ENCODE results near the gene VASP. TPM values are rescaled to one million over a fixed set of nuclear protein-coding genes. Genes with fewer than 3 reads are reported as not detected.

The VASP gene
- total and polyA plus RNA-seq, 2 of the 4 experiments (the other 2 are of a cell fraction), result 61.1 to 88.8 TPM

GRCh38 chr19:45522010-45522941 is 15.0 kb downstream of the VASP start (continued):
- TF ChIP-seq RCOR1 (IDR thresholded peaks at IDR 0.05; ENCODE audit: insufficient replicate concordance, low read length), result no peak

- H4K8ac ChIP-seq (ENCODE audit: low read depth in 2 of 2, low read length in 2 of 2), result no peak overlapping the region
- H4K91ac ChIP-seq (ENCODE audit: insufficient read depth, low read depth, low read length), result no peak overlapping the region
- H2BK5ac ChIP-seq (ENCODE audit: low read depth, low read length, poor library complexity, severe bottlenecking), result no peak overlapping the region
- H2AK5ac ChIP-seq (ENCODE audit: low read depth, low read length), result no peak overlapping the region
- BruUV-seq (replicated peaks), result no TSS peak
- H2AFZ ChIP-seq (replicated peaks; ENCODE audit: low read length, poor library complexity), result peak overlapping the region; percentile 23
- dilution Hi-C loops (cut with HindIII; ENCODE audit: low sequenced_read_pairs, unreplicated experiment), result no loop called here
- H3K9me1 ChIP-seq (ENCODE audit: insufficient read depth, low read length), result 0 out of 2 replicates have a peak, but pooled peaks cover 4% of the 10 kb centered on the region
- peaks cover 57% of the 10 kb centered on the region for H3K36me3 ChIP-seq (ENCODE audit: control insufficient read depth, insufficient read depth, low read length)
- no peak overlapping the region for H3K27ac ChIP-seq (ENCODE audit: insufficient read depth, low read length)
- H3K14ac ChIP-seq (replicated peaks; ENCODE audit: low read depth, low read length), result no peak overlapping the region
- H3K56ac ChIP-seq (ENCODE audit: extremely low read depth, insufficient read depth, low read length), result no peak overlapping the region
- no CpG with 5 or more reads among the region's 9 CpGs for WGBS, 2 experiments (ENCODE audit: extremely low coverage in 2 of 2, insufficient read length in 1 of 2)
- no peak overlapping the region for H2BK15ac ChIP-seq (ENCODE audit: low read depth, low read length)
- intact Hi-C loops (cut with micrococcal nuclease), result loop anchor here (1.0 to 5.0 kb wide), 3 partner anchors 34 to 120 kb away; no protein-coding TSS in a partner anchor
- peak; percentile 92 for ATAC-seq (ENCODE audit: low read depth)
- H3K4me1 ChIP-seq (ENCODE audit: control insufficient read depth, insufficient read depth, low read length), result peaks cover 2% of the 10 kb centered on the region; the same call in 1 of the 2 replicates
- H3K9ac ChIP-seq (ENCODE audit: low read depth, low read length), result no peak overlapping the region
- H3K18ac ChIP-seq (ENCODE audit: low read depth, low read length), result no peak overlapping the region
- no peak overlapping the region for H3K23ac ChIP-seq (ENCODE audit: low read depth, low read length)
- TF ChIP-seq CHD1 (IDR thresholded peaks at IDR 0.05; ENCODE audit: low read depth, low read length) (no peak), CTCF (conservative IDR thresholded peaks at IDR 0.05; ENCODE audit: low read depth, low read length) (peak; percentile 93), MXI1 (IDR thresholded peaks at IDR 0.05; ENCODE audit: borderline replicate concordance, low read depth, low read length) (peak; percentile 27; the same call in 1 of the 2 replicates), RAD21 (IDR thresholded peaks at IDR 0.05; ENCODE audit: low read length) (peak; percentile 93), NFE2L2 (IDR thresholded peaks at IDR 0.05; ENCODE audit: low read depth, low read length) (no peak), POLR2A (IDR thresholded peaks at IDR 0.05; ENCODE audit: low read depth, low read length) (no peak), BHLHE40 (IDR thresholded peaks at IDR 0.05; ENCODE audit: low read depth, low read length) (0 out of 2 replicates have a peak, but pooled peaks have one; percentile 10), SMC3 (IDR thresholded peaks at IDR 0.05; ENCODE audit: low read depth, low read length) (peak; percentile 72)
- peaks cover 19 to 64% of the 10 kb centered on the region in 2 experiments for H3K79me1 ChIP-seq (ENCODE audit: low read depth in 1 of 2, low read length in 2 of 2)
- H4K5ac ChIP-seq (ENCODE audit: low read depth, low read length), result no peak overlapping the region
- in situ Hi-C loops (cut with MboI; ENCODE audit: low sequenced_read_pairs), result loop anchor here (10.0 kb wide), 1 partner anchor 121 kb away; no protein-coding TSS in a partner anchor
- peak overlapping the region; percentile 1 for H2AK9ac ChIP-seq (replicated peaks; ENCODE audit: low read depth, low read length, poor library complexity)
- ChIA-PET POLR2A (ENCODE audit: unreplicated experiment) (no interaction called here), CTCF (no interaction called here)
- no peak overlapping the region for H3K4me3 ChIP-seq (ENCODE audit: insufficient read depth, low read depth, low read length)
- H2BK120ac ChIP-seq (ENCODE audit: low read depth, low read length), result no peak overlapping the region
- no peak overlapping the region for H3K4me2 ChIP-seq (ENCODE audit: low read depth, low read length)
- H4K20me1 ChIP-seq (ENCODE audit: insufficient read depth, low read length), result peaks cover 66% of the 10 kb centered on the region
- peak; percentile 80 for DNase-seq
- H3K9me3 ChIP-seq (ENCODE audit: control insufficient read depth, insufficient read depth, low read length), result no peaks in the 10 kb centered on the region
- H2BK20ac ChIP-seq (ENCODE audit: low read depth, low read length), result no peak overlapping the region
- H3K4ac ChIP-seq (ENCODE audit: low read depth, low read length), result no peak overlapping the region
- no peaks in the 10 kb centered on the region for H3K27me3 ChIP-seq (ENCODE audit: control insufficient read depth, insufficient read depth, low read length)
Observed at GRCh38 chr19:45523642-45524256, 16.5 kb downstream of the VASP start.

All from IMR-90 (cell line).